PFSK-1 (cell line): Measurements from ENCODE around the gene CEP128.
A peak's percentile ranks its signal among the peaks of the same experiment; 100 is the strongest.

Experiments used
- FOXP2 ChIP-seq: optimal IDR thresholded peaks from 2 replicates; pipeline ENCODE3; 2011; ENCODE audit warnings: borderline replicate concordance, control low read depth, inconsistent platforms; ENCODE audit not compliant: insufficient read depth; ENCODE audit errors: extremely low read length, extremely low read depth
- POLR2AphosphoS5 ChIP-seq: IDR thresholded peaks from 2 replicates; pipeline ENCODE4 v1.6.1; 2012; ENCODE audit warnings: low read depth, mild to moderate bottlenecking, control low read depth, low read length, moderate library complexity
- SIN3A ChIP-seq: IDR thresholded peaks from 2 replicates; pipeline ENCODE4 v1.6.1; 2012; ENCODE audit warnings: mild to moderate bottlenecking, low read length, moderate library complexity, borderline replicate concordance; ENCODE audit not compliant: insufficient read depth
- TAF1 ChIP-seq: IDR thresholded peaks from 2 replicates; pipeline ENCODE4 v1.6.1; 2012; ENCODE audit warnings: low read length, control low read depth, borderline replicate concordance; ENCODE audit not compliant: insufficient read depth
- TF ChIP-seq, protein P1 (sequence below), 2 experiments: IDR thresholded peaks; 2 replicates each; pipeline versions ENCODE4 v1.6.1 to v1.8.0; 2011 to 2012; ENCODE audit warnings: low read depth in 2 of 2, low read length in 2 of 2, control low read depth in 1 of 2, inconsistent platforms in 1 of 2, mild to moderate bottlenecking in 1 of 2, moderate library complexity in 1 of 2; ENCODE audit not compliant: insufficient read depth in 1 of 2

Gene CEP128

DNA sequence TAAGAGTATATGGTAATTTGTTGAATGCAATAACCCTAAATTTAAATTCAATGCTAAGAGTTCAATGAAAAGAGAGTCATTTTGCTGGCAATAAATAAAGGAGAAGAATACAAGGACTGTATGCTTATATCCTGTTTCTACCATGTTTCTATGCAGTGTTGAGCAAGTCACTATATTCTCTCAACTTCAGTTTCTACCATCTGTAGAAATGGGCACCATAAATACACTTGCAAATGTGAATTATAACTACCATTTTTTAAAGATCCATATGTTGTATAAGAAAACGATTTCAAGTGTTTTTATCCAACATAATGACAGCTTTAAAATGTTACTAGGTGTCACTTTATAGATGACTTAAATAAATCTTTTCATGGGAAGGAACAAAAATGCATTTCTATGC, 170.3 kb downstream of the CEP128 start:
- TF ChIP-seq SIN3A (no peak), FOXP2 (no peak), POLR2AphosphoS5 (no peak)

GRCh38 chr14:80770114-80770908, 171.2 kb downstream of the CEP128 start:
- TF ChIP-seq FOXP2 (no peak), SIN3A (no peak), POLR2AphosphoS5 (no peak), TAF1 (no peak)
- TF ChIP-seq, protein P1, sequence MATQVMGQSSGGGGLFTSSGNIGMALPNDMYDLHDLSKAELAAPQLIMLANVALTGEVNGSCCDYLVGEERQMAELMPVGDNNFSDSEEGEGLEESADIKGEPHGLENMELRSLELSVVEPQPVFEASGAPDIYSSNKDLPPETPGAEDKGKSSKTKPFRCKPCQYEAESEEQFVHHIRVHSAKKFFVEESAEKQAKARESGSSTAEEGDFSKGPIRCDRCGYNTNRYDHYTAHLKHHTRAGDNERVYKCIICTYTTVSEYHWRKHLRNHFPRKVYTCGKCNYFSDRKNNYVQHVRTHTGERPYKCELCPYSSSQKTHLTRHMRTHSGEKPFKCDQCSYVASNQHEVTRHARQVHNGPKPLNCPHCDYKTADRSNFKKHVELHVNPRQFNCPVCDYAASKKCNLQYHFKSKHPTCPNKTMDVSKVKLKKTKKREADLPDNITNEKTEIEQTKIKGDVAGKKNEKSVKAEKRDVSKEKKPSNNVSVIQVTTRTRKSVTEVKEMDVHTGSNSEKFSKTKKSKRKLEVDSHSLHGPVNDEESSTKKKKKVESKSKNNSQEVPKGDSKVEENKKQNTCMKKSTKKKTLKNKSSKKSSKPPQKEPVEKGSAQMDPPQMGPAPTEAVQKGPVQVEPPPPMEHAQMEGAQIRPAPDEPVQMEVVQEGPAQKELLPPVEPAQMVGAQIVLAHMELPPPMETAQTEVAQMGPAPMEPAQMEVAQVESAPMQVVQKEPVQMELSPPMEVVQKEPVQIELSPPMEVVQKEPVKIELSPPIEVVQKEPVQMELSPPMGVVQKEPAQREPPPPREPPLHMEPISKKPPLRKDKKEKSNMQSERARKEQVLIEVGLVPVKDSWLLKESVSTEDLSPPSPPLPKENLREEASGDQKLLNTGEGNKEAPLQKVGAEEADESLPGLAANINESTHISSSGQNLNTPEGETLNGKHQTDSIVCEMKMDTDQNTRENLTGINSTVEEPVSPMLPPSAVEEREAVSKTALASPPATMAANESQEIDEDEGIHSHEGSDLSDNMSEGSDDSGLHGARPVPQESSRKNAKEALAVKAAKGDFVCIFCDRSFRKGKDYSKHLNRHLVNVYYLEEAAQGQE (IDR thresholded peaks at IDR 0.05; ENCODE audit: insufficient read depth in 1 of 2, low read depth in 2 of 2, low read length in 2 of 2) = no peak

DNA sequence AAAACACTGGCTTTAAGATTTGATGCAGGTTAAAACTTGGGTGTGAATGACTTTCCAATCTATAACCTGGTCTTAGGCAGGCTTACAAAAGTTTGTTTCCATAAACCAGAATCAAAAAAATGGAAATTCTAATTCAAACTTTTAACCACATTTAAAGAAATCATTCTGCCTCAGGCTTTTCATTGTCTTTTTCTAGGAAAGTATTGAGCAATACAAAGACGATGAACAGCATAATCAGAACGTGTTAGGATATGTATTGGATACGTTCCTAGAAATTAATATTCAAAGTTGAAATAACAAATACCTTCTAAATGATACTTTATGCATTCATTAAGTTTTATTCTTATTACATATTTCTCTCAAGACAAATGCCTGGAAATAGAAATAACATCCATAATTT, 172.9 kb downstream of the CEP128 start:
- TF ChIP-seq FOXP2 = no peak
- no peak for TF ChIP-seq SIN3A
- no peak for TF ChIP-seq TAF1
- TF ChIP-seq POLR2AphosphoS5 = no peak
- TF ChIP-seq, protein P1 (IDR thresholded peaks at IDR 0.05; ENCODE audit: insufficient read depth in 1 of 2, low read depth in 2 of 2, low read length in 2 of 2) = no peak

DNA sequence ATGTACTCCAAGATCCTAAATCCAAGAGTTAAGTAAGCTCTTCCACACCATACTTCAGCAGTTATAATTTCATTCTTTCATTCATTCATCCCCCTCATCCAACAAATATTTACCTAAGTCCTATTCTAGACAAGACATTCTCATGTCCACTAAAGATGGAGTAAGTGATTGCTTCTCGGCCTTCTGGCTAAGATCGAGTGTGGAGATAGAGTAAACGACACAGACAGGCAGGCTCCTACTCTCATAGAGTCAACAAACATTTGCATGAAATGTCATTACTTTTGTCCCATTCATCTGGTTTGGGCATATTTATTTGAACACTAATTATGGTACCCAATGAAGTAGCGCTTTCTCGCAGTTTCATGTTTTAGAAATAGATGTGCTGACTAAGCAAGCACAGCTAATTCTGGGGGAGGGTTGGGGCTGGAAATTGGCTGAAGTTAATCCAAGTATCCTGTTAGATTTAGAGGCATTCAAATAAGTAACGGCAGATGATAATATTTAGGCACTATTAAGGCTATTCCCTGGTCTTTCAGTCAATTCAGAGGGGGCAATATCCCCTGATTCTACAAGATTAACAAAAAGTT, 176.5 kb downstream of the CEP128 start:
- TF ChIP-seq, protein P1 (IDR thresholded peaks at IDR 0.05; ENCODE audit: insufficient read depth in 1 of 2, low read depth in 2 of 2, low read length in 2 of 2) = no peak
- TF ChIP-seq SIN3A = peak; percentile 88; the same call in 1 of the 2 replicates

- TF ChIP-seq TAF1 (no peak), POLR2AphosphoS5 (no peak), SIN3A (no peak), FOXP2 (no peak)
- TF ChIP-seq, protein P1 (IDR thresholded peaks at IDR 0.05; ENCODE audit: insufficient read depth in 1 of 2, low read depth in 2 of 2, low read length in 2 of 2) = no peak
Observed at GRCh38 chr14:80764496-80764895, 177.0 kb downstream of the CEP128 start.
